Stimulated activated effector memory CD8-positive, alpha-beta T cell treated with anti-CD3 and anti-CD28 coated beads, Interleukin-12 subunit alpha, Interleukin-12 subunit beta, amount 100 ng/mL, for 72 hours (primary cell): ENCODE results near the gene CDH5.

ENCODE experiments used
- ATAC-seq: fragments of 150-1000 bp; cut with Tn5 transposase; 2 replicates; pipeline ENCODE4 v1.10.0; 2021
- DNase-seq, 2 donors: peaks; one replicate each; pipeline ENCODE4 v3.0.0; 2021 to 2022; ENCODE audit warnings: low spot score in 2 of 2
- H3K27ac Mint-ChIP-seq: one replicate; pipeline ENCODE4 v1.8.0; 2022; ENCODE audit warnings: mild to moderate bottlenecking, mixed read lengths
- H3K36me3 Mint-ChIP-seq: one replicate; pipeline ENCODE4 v1.8.0; 2022; ENCODE audit warnings: mild to moderate bottlenecking, mixed read lengths
- H3K4me1 Mint-ChIP-seq: one replicate; pipeline ENCODE4 v1.8.0; 2022; ENCODE audit warnings: mixed read lengths
- H3K4me3 Mint-ChIP-seq: one replicate; pipeline ENCODE4 v1.8.0; 2022; ENCODE audit warnings: mild to moderate bottlenecking, mixed read lengths
- H3K9me3 Mint-ChIP-seq: one replicate; pipeline ENCODE4 v1.8.0; 2022; ENCODE audit warnings: mixed read lengths

The CDH5 gene

GRCh38 chr16:66425651-66426050 is 59.2 kb downstream of the CDH5 start:
- Mint-ChIP-seq H3K27ac (no peak overlapping the region), H3K9me3 (no peaks in the 10 kb centered on the region), H3K4me3 (peak overlapping the region; percentile 31), H3K36me3 (peaks cover 9% of the 10 kb centered on the region), H3K4me1 (peaks cover 5% of the 10 kb centered on the region)
- DNase-seq (no peak), ATAC-seq (no peak)

GRCh38 chr16:66426112-66427035 is 59.9 kb downstream of the CDH5 start:
- Mint-ChIP-seq H3K9me3 (no peaks in the 10 kb centered on the region), H3K4me3 (peak overlapping the region; percentile 31), H3K36me3 (peaks cover 9% of the 10 kb centered on the region), H3K27ac (no peak overlapping the region), H3K4me1 (peaks cover 5% of the 10 kb centered on the region)
- ATAC-seq (peak; percentile 9), DNase-seq (no peak)

GRCh38 chr16:66427036-66427860 is 60.8 kb downstream of the CDH5 start, which contains the start of gene BEAN1:
Gene BEAN1 (plus strand): TSS chr16:66427295. CDS start chr16:66437677, 10,382 bp downstream.
- ATAC-seq, result peak; percentile 24

GRCh38 chr16:66427871-66428681 is 61.6 kb downstream of the CDH5 start:
- ATAC-seq (peak; percentile 31), DNase-seq (no peak)
- Mint-ChIP-seq H3K27ac (no peak overlapping the region), H3K9me3 (no peaks in the 10 kb centered on the region), H3K36me3 (peaks cover 9% of the 10 kb centered on the region), H3K4me3 (peak overlapping the region; percentile 20), H3K4me1 (peaks cover 5% of the 10 kb centered on the region)

More at GRCh38 chr16:66427036-66427860, 60.8 kb downstream of the CDH5 start, which contains the start of gene BEAN1:
- H3K4me1 Mint-ChIP-seq, result peaks cover 5% of the 10 kb centered on the region
- no peak within 1 kb of the TSS for H3K27ac Mint-ChIP-seq
- no peaks in the 10 kb centered on the region for H3K9me3 Mint-ChIP-seq
- DNase-seq, result no peak
- H3K36me3 Mint-ChIP-seq, result peaks cover 9% of the 10 kb centered on the region
- peak within 1 kb of the TSS; percentile 31 for H3K4me3 Mint-ChIP-seq

- ATAC-seq (no peak), DNase-seq (no peak)
- Mint-ChIP-seq H3K9me3 (no peaks in the 10 kb centered on the region), H3K4me3 (peak overlapping the region; percentile 20), H3K4me1 (peaks cover 5% of the 10 kb centered on the region), H3K36me3 (peaks cover 9% of the 10 kb centered on the region), H3K27ac (no peak overlapping the region)
Observed at GRCh38 chr16:66428682-66429251, 62.3 kb downstream of the CDH5 start.

- DNase-seq (no peak), ATAC-seq (no peak)
- H3K9me3 Mint-ChIP-seq, result no peaks in the 10 kb centered on the region
- no peak overlapping the region for H3K27ac Mint-ChIP-seq
- H3K36me3 Mint-ChIP-seq, result peaks cover 9% of the 10 kb centered on the region
- H3K4me3 Mint-ChIP-seq, result no peak overlapping the region
- H3K4me1 Mint-ChIP-seq, result peaks cover 5% of the 10 kb centered on the region
Observed at GRCh38 chr16:66429290-66429962, 62.9 kb downstream of the CDH5 start.

GRCh38 chr16:66430214-66430613 is 63.7 kb downstream of the CDH5 start:
- Mint-ChIP-seq H3K36me3 (peaks cover 9% of the 10 kb centered on the region), H3K27ac (no peak overlapping the region), H3K4me1 (peaks cover 5% of the 10 kb centered on the region), H3K9me3 (no peaks in the 10 kb centered on the region), H3K4me3 (no peak overlapping the region)
- ATAC-seq (no peak), DNase-seq (no peak)

GRCh38 chr16:66431760-66432159 is 65.3 kb downstream of the CDH5 start:
- H3K4me3 Mint-ChIP-seq, result no peak overlapping the region
- no peaks in the 10 kb centered on the region for H3K9me3 Mint-ChIP-seq
- ATAC-seq (no peak), DNase-seq (no peak)
- H3K4me1 Mint-ChIP-seq, result peaks cover under 1% of the 10 kb centered on the region
- H3K36me3 Mint-ChIP-seq, result peaks cover 9% of the 10 kb centered on the region
- H3K27ac Mint-ChIP-seq, result no peak overlapping the region

- peaks cover 9% of the 10 kb centered on the region for H3K36me3 Mint-ChIP-seq
- no peaks in the 10 kb centered on the region for H3K4me1 Mint-ChIP-seq
- H3K27ac Mint-ChIP-seq, result no peak overlapping the region
- no peak overlapping the region for H3K4me3 Mint-ChIP-seq
- DNase-seq (no peak), ATAC-seq (no peak)
- H3K9me3 Mint-ChIP-seq, result no peaks in the 10 kb centered on the region
Observed at GRCh38 chr16:66432429-66432828, 65.9 kb downstream of the CDH5 start.

- no peak for DNase-seq
- ATAC-seq, result no peak
- H3K4me1 Mint-ChIP-seq, result no peaks in the 10 kb centered on the region
- H3K4me3 Mint-ChIP-seq, result no peak overlapping the region
- H3K36me3 Mint-ChIP-seq, result no peaks in the 10 kb centered on the region
- H3K9me3 Mint-ChIP-seq, result no peaks in the 10 kb centered on the region
- no peak overlapping the region for H3K27ac Mint-ChIP-seq
Observed at GRCh38 chr16:66434619-66435430, 68.3 kb downstream of the CDH5 start.

GRCh38 chr16:66435896-66436295 is 69.4 kb downstream of the CDH5 start:
- Mint-ChIP-seq H3K36me3 (no peaks in the 10 kb centered on the region), H3K4me1 (no peaks in the 10 kb centered on the region), H3K4me3 (no peak overlapping the region), H3K9me3 (no peaks in the 10 kb centered on the region), H3K27ac (no peak overlapping the region)
- DNase-seq, result no peak
- ATAC-seq, result no peak

GRCh38 chr16:66437391-66437945 is 71.0 kb downstream of the CDH5 start:
- no peaks in the 10 kb centered on the region for H3K36me3 Mint-ChIP-seq
- no peak for DNase-seq
- no peaks in the 10 kb centered on the region for H3K9me3 Mint-ChIP-seq
- H3K4me1 Mint-ChIP-seq, result no peaks in the 10 kb centered on the region
- no peak overlapping the region for H3K27ac Mint-ChIP-seq
- H3K4me3 Mint-ChIP-seq, result no peak overlapping the region
- no peak for ATAC-seq

GRCh38 chr16:66438536-66438935 is 72.0 kb downstream of the CDH5 start:
- ATAC-seq (no peak), DNase-seq (no peak)
- Mint-ChIP-seq H3K36me3 (no peaks in the 10 kb centered on the region), H3K4me3 (no peak overlapping the region), H3K4me1 (no peaks in the 10 kb centered on the region), H3K9me3 (no peaks in the 10 kb centered on the region), H3K27ac (no peak overlapping the region)
